Breast epithelium (tissue), 3 donors: ENCODE data around the gene ABL1.

Source experiments
- POLR2A ChIP-seq: fragments of 450-650 bp; IDR thresholded peaks from one replicate; pipeline ENCODE4 v1.6.1; 2016; ENCODE audit warnings: antibody characterized with exemption, mild to moderate bottlenecking, moderate library complexity
- POLR2AphosphoS5 ChIP-seq, 3 donors: sonication (generic); formaldehyde crosslinking; IDR thresholded peaks; one replicate each; pipeline ENCODE4 v1.6.1; 2017; ENCODE audit warnings: antibody characterized with exemption in 3 of 3
- TF ChIP-seq, protein P1 (sequence below), 3 donors: fragments of 450-650 bp; IDR thresholded peaks; one replicate each; pipeline ENCODE4 v1.5.1; 2016 to 2017; ENCODE audit warnings: antibody characterized with exemption in 3 of 3, mild to moderate bottlenecking in 3 of 3, moderate library complexity in 3 of 3

DNA sequence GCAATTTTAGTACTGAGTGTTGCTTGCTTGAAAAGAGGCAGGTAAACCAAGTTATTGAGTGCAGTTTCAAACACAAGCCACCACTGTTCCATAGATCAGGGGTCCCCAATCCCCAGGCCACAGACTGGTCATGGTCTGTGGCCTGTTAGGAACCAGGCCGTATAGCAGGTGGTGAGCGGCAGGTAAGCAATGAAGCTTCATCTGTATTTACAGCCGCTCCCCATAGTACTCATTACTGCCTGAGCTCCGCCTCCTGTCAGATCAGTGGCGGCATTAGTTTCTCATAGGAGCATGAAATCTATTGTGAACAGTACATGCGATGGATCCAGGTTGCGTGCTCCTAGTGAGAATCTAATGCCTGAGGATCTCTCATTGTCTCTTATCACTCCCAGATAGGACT is 41.5 kb upstream of the ABL1 start:
- TF ChIP-seq POLR2A (no peak), POLR2AphosphoS5 (IDR thresholded peaks at IDR 0.05) (no peak)
- TF ChIP-seq, protein P1, sequence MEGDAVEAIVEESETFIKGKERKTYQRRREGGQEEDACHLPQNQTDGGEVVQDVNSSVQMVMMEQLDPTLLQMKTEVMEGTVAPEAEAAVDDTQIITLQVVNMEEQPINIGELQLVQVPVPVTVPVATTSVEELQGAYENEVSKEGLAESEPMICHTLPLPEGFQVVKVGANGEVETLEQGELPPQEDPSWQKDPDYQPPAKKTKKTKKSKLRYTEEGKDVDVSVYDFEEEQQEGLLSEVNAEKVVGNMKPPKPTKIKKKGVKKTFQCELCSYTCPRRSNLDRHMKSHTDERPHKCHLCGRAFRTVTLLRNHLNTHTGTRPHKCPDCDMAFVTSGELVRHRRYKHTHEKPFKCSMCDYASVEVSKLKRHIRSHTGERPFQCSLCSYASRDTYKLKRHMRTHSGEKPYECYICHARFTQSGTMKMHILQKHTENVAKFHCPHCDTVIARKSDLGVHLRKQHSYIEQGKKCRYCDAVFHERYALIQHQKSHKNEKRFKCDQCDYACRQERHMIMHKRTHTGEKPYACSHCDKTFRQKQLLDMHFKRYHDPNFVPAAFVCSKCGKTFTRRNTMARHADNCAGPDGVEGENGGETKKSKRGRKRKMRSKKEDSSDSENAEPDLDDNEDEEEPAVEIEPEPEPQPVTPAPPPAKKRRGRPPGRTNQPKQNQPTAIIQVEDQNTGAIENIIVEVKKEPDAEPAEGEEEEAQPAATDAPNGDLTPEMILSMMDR (IDR thresholded peaks at IDR 0.05) = no peak
